ENCODE results near the gene RAB6D.
"Not testable (repeated sequence)": the region's sequence is repeated elsewhere in the genome, so short reads cannot be mapped to it uniquely, and the experiment has no call there.

The RAB6D gene

DNA sequence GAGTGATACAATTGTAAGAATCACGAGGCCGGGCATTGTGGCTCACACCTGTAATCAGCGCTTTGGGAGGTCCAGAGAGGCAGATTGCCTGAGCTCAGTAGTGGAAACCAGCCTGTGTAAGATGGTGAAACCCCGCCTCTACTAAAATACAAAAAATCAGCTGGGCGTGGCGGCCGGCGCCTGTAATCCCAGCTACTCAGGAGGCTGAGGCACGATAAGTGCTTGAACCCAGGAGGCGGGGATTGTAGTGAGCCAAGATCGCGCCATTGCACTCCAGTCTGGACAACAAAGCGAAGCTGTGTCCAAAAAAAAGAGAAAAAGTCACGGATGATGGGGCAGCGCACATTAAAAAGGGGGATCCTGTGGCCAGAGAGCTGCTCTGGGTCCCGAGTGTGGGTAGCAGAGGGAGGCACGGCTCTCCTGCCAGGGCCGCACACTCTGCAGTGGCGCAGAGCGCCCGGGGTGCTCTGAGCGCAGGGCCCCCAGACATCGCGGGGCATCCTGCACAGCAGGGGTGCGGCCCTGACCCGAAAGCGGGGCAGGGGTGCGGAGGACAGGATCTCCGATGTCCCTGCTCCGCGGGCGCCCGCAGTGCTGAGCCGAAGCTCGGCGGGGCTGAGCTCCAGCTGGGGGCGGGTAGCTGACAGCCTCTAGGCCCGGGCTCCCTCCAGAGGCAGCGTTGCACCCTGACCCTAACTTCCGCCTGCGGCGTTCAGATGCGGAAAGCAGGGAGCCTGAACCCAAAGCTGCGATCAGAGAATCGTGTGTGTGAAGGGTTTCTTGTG, 30.4 kb upstream of the RAB6D start:
- H3K27me3 ChIP-seq (ENCODE audit: insufficient read depth, poor library complexity, severe bottlenecking): peaks cover 20% of the 10 kb centered on the region
- no peaks in the 10 kb centered on the region for H3K36me3 ChIP-seq (ENCODE audit: low read depth)
- no peak overlapping the region for H3K4me3 ChIP-seq (ENCODE audit: severe bottlenecking)
- DNase-seq (ENCODE audit: low spot score): no peak
- no peak overlapping the region for H3K27ac ChIP-seq (ENCODE audit: poor library complexity, severe bottlenecking)
- TF ChIP-seq CTCF (IDR thresholded peaks at IDR 0.05; ENCODE audit: poor library complexity, severe bottlenecking): no peak
- no peaks in the 10 kb centered on the region for H3K4me1 ChIP-seq (ENCODE audit: insufficient read depth, poor library complexity, severe bottlenecking)
- no peaks in the 10 kb centered on the region for H3K9me3 ChIP-seq (ENCODE audit: severe bottlenecking)
- ATAC-seq (ENCODE audit: low read depth): peak; percentile 35; the same call in 2 of the 3 replicates

GRCh38 chr2:131391953-131392352, 28.0 kb upstream of the RAB6D start:
- H3K4me3 ChIP-seq (ENCODE audit: severe bottlenecking); H3K9me3 ChIP-seq (ENCODE audit: severe bottlenecking); ATAC-seq (ENCODE audit: low read depth); H3K27ac ChIP-seq (ENCODE audit: poor library complexity, severe bottlenecking); H3K4me1 ChIP-seq (ENCODE audit: insufficient read depth, poor library complexity, severe bottlenecking); H3K36me3 ChIP-seq (ENCODE audit: low read depth); DNase-seq (ENCODE audit: low spot score): not testable (repeated sequence)
- peaks cover 20% of the 10 kb centered on the region for H3K27me3 ChIP-seq (ENCODE audit: insufficient read depth, poor library complexity, severe bottlenecking)

DNA sequence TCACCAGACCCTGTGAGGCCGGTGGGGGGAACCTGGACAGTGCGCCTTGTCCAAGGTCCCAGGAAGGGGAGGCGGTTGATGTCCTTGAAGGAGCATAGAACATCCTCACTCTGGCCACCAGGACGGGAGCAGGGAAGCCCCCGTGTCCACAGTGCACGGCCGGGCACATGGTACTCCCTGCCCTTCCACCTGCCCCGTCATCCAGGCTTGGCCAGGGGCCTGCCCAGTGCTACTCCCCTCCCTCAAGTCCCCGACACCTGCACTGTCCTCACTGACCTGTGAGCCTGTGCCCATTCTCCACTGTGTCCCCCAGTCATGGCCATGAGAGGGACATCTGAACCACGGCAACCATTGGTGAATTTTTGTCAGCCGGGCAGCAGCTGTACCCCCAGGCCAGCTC, 27.5 kb upstream of the RAB6D start:
- H3K4me3 ChIP-seq (ENCODE audit: severe bottlenecking); H3K27ac ChIP-seq (ENCODE audit: poor library complexity, severe bottlenecking); H3K36me3 ChIP-seq (ENCODE audit: low read depth); DNase-seq (ENCODE audit: low spot score); H3K4me1 ChIP-seq (ENCODE audit: insufficient read depth, poor library complexity, severe bottlenecking); ATAC-seq (ENCODE audit: low read depth); H3K9me3 ChIP-seq (ENCODE audit: severe bottlenecking): not testable (repeated sequence)
- H3K27me3 ChIP-seq (ENCODE audit: insufficient read depth, poor library complexity, severe bottlenecking): peaks cover 19% of the 10 kb centered on the region

- H3K4me3 ChIP-seq (ENCODE audit: severe bottlenecking); DNase-seq (ENCODE audit: low spot score); H3K36me3 ChIP-seq (ENCODE audit: low read depth): not testable (repeated sequence)
These were observed 26.6 kb upstream of the RAB6D start for GRCh38 chr2:131390495-131391130.

GRCh38 chr2:131389657-131390056, 25.7 kb upstream of the RAB6D start:
- no peak overlapping the region for H3K27ac ChIP-seq (ENCODE audit: poor library complexity, severe bottlenecking)
- no peak overlapping the region for H3K4me3 ChIP-seq (ENCODE audit: severe bottlenecking)
- DNase-seq (ENCODE audit: low spot score) (no peak), ATAC-seq (ENCODE audit: low read depth) (no peak)
- no peaks in the 10 kb centered on the region for H3K36me3 ChIP-seq (ENCODE audit: low read depth)
- no peaks in the 10 kb centered on the region for H3K9me3 ChIP-seq (ENCODE audit: severe bottlenecking)
- no peak for TF ChIP-seq CTCF (IDR thresholded peaks at IDR 0.05; ENCODE audit: poor library complexity, severe bottlenecking)
- H3K27me3 ChIP-seq (ENCODE audit: insufficient read depth, poor library complexity, severe bottlenecking): peaks cover 4% of the 10 kb centered on the region
- no peaks in the 10 kb centered on the region for H3K4me1 ChIP-seq (ENCODE audit: insufficient read depth, poor library complexity, severe bottlenecking)

More at GRCh38 chr2:131390495-131391130, 26.6 kb upstream of the RAB6D start:
- H3K4me1 ChIP-seq (ENCODE audit: insufficient read depth, poor library complexity, severe bottlenecking); H3K27ac ChIP-seq (ENCODE audit: poor library complexity, severe bottlenecking); ATAC-seq (ENCODE audit: low read depth); H3K9me3 ChIP-seq (ENCODE audit: severe bottlenecking): not testable (repeated sequence)
- peaks cover 10% of the 10 kb centered on the region for H3K27me3 ChIP-seq (ENCODE audit: insufficient read depth, poor library complexity, severe bottlenecking)

- H3K36me3 ChIP-seq (ENCODE audit: low read depth); H3K27me3 ChIP-seq (ENCODE audit: insufficient read depth, poor library complexity, severe bottlenecking); H3K4me3 ChIP-seq (ENCODE audit: severe bottlenecking); H3K9me3 ChIP-seq (ENCODE audit: severe bottlenecking); H3K4me1 ChIP-seq (ENCODE audit: insufficient read depth, poor library complexity, severe bottlenecking); H3K27ac ChIP-seq (ENCODE audit: poor library complexity, severe bottlenecking); DNase-seq (ENCODE audit: low spot score): not testable (repeated sequence)
- peak; percentile 9; the same call in 1 of the 3 replicates for ATAC-seq (ENCODE audit: low read depth)
These were observed 24.9 kb upstream of the RAB6D start for GRCh38 chr2:131388834-131389233.

GRCh38 chr2:131373111-131373510, 9.1 kb upstream of the RAB6D start:
- ATAC-seq (ENCODE audit: low read depth); H3K9me3 ChIP-seq (ENCODE audit: severe bottlenecking); H3K4me1 ChIP-seq (ENCODE audit: insufficient read depth, poor library complexity, severe bottlenecking); H3K27ac ChIP-seq (ENCODE audit: poor library complexity, severe bottlenecking); H3K27me3 ChIP-seq (ENCODE audit: insufficient read depth, poor library complexity, severe bottlenecking); H3K4me3 ChIP-seq (ENCODE audit: severe bottlenecking); DNase-seq (ENCODE audit: low spot score); H3K36me3 ChIP-seq (ENCODE audit: low read depth): not testable (repeated sequence)
